Eye (tissue), 1 donor: ENCODE results near the gene CTNNBIP1.
A peak's percentile ranks its signal among the peaks of the same experiment; 100 is the strongest.

Experiments
- DNase-seq: peaks from one replicate; pipeline ENCODE4 v3.0.0-alpha.2; 2015

Gene CTNNBIP1

GRCh38 chr1:9852004-9852403 lies 58.1 kb downstream of the CTNNBIP1 start:
- no peak for DNase-seq

- DNase-seq, result no peak
These were observed 59.5 kb downstream of the CTNNBIP1 start for GRCh38 chr1:9850442-9851162.

GRCh38 chr1:9849691-9850441 lies 60.2 kb downstream of the CTNNBIP1 start:
- DNase-seq, result no peak

GRCh38 chr1:9848022-9848421 lies 62.0 kb downstream of the CTNNBIP1 start:
- no peak for DNase-seq

- DNase-seq, result no peak
These were observed 62.8 kb downstream of the CTNNBIP1 start for GRCh38 chr1:9847269-9847668.

- no peak for DNase-seq
These were observed 63.4 kb downstream of the CTNNBIP1 start for GRCh38 chr1:9846611-9847171.

GRCh38 chr1:9845914-9846313 lies 64.2 kb downstream of the CTNNBIP1 start:
- DNase-seq, result no peak

- no peak for DNase-seq
These were observed 65.3 kb downstream of the CTNNBIP1 start for GRCh38 chr1:9844756-9845155.

- DNase-seq, result no peak
These were observed 66.0 kb downstream of the CTNNBIP1 start for GRCh38 chr1:9844106-9844505.

- DNase-seq, result no peak
These were observed 66.5 kb downstream of the CTNNBIP1 start for GRCh38 chr1:9843576-9843945.

- no peak for DNase-seq
These were observed 67.1 kb downstream of the CTNNBIP1 start for GRCh38 chr1:9842781-9843575.

GRCh38 chr1:9842073-9842711 lies 67.9 kb downstream of the CTNNBIP1 start:
- DNase-seq, result no peak

GRCh38 chr1:9841460-9841859 lies 68.6 kb downstream of the CTNNBIP1 start:
- DNase-seq, result no peak

GRCh38 chr1:9840176-9840575 lies 69.9 kb downstream of the CTNNBIP1 start:
- no peak for DNase-seq

GRCh38 chr1:9838946-9839345 lies 71.1 kb downstream of the CTNNBIP1 start:
- DNase-seq, result no peak

GRCh38 chr1:9836632-9836960 lies 73.5 kb downstream of the CTNNBIP1 start:
- DNase-seq, result no peak

GRCh38 chr1:9835758-9836631 lies 74.1 kb downstream of the CTNNBIP1 start:
- DNase-seq, result peak; percentile 75

GRCh38 chr1:9835404-9835757 lies 74.7 kb downstream of the CTNNBIP1 start:
- no peak for DNase-seq

- no peak for DNase-seq
These were observed 76.4 kb downstream of the CTNNBIP1 start for GRCh38 chr1:9833632-9834031.

- no peak for DNase-seq
These were observed 82.4 kb downstream of the CTNNBIP1 start for GRCh38 chr1:9827558-9828185.

- DNase-seq, result no peak
These were observed 83.5 kb downstream of the CTNNBIP1 start for GRCh38 chr1:9826616-9827015.

- DNase-seq, result no peak
These were observed 84.0 kb downstream of the CTNNBIP1 start for GRCh38 chr1:9826087-9826486.
